Measurements from ENCODE around the gene OGFR.

The OGFR gene, protein sequence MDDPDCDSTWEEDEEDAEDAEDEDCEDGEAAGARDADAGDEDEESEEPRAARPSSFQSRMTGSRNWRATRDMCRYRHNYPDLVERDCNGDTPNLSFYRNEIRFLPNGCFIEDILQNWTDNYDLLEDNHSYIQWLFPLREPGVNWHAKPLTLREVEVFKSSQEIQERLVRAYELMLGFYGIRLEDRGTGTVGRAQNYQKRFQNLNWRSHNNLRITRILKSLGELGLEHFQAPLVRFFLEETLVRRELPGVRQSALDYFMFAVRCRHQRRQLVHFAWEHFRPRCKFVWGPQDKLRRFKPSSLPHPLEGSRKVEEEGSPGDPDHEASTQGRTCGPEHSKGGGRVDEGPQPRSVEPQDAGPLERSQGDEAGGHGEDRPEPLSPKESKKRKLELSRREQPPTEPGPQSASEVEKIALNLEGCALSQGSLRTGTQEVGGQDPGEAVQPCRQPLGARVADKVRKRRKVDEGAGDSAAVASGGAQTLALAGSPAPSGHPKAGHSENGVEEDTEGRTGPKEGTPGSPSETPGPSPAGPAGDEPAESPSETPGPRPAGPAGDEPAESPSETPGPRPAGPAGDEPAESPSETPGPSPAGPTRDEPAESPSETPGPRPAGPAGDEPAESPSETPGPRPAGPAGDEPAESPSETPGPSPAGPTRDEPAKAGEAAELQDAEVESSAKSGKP

GRCh38 chr20:62804627-62805154 lies at the start of gene OGFR:
Gene OGFR (plus strand): TSS chr20:62804835. CDS start chr20:62804860, 25 bp downstream.
- DNase-seq (ENCODE audit: low spot score): peak; percentile 97
- TF ChIP-seq, protein P1, sequence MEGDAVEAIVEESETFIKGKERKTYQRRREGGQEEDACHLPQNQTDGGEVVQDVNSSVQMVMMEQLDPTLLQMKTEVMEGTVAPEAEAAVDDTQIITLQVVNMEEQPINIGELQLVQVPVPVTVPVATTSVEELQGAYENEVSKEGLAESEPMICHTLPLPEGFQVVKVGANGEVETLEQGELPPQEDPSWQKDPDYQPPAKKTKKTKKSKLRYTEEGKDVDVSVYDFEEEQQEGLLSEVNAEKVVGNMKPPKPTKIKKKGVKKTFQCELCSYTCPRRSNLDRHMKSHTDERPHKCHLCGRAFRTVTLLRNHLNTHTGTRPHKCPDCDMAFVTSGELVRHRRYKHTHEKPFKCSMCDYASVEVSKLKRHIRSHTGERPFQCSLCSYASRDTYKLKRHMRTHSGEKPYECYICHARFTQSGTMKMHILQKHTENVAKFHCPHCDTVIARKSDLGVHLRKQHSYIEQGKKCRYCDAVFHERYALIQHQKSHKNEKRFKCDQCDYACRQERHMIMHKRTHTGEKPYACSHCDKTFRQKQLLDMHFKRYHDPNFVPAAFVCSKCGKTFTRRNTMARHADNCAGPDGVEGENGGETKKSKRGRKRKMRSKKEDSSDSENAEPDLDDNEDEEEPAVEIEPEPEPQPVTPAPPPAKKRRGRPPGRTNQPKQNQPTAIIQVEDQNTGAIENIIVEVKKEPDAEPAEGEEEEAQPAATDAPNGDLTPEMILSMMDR (IDR thresholded peaks at IDR 0.05; ENCODE audit: extremely low read depth, missing control alignments): no peak

DNA sequence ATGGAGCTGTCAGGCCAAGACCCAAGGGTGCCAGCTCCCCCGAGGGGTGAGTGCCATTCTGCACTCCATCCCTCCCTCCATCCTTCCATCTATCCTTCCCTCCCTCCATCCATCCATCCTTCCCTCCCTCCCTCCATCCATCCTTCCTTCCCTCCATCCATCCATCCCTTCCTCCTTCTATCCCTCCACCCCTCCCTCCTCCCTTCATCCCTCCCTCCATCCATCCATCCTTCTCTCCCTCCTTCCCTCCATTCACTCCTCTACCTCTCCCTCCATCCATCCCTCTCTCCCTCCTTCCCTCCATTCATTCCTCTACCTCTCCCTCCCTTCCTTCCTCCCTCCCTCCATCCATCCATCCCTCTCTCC lies 49.7 kb upstream of the OGFR start:
- TF ChIP-seq, protein P1 (IDR thresholded peaks at IDR 0.05; ENCODE audit: extremely low read depth, missing control alignments): no peak
- DNase-seq (ENCODE audit: low spot score): no peak

DNA sequence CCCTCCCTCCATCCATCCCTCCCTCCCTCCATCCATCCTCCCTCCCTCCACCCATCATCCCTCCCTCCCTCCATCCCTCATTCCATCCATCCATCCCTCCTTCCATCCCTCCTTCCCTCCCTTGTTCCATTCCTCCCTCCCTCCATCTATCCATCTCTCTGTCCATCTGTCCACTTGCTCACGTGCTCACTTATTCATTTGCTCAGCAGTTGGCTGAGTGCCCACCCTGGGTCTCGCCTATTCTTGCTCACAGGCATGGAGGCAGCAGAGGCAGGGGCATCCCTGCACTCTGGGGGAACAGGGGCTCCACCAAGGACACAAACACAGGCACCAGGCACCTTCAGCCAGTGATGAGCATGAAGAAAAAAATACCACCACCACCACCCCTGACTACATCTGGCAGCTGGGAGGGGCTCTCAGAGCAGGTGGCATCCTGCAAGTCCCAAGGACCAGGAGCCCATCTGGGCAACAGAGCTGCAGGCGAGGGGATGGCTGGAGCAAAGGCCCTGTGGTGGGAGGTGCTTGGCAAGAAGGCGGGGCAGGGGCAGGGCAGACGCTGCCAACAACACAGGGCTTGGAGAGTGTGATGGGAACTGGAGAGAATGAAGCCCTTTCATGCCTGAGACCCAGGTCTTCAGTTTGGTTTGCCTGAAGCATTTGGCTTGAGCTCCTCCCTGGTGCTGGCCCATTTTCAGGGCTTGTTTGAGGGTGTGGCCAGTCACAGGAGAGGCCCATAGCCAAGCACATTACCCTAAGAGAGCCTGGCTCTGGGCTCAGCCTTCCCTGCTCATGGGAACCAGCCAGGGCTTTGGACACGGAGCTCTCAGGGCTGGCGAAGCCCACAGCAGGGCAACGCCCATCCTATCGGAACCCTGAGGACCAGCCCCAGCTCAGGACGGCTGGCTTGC lies 48.6 kb upstream of the OGFR start:
- TF ChIP-seq, protein P1 (IDR thresholded peaks at IDR 0.05; ENCODE audit: extremely low read depth, missing control alignments): no peak
- DNase-seq (ENCODE audit: low spot score): no peak

- TF ChIP-seq, protein P1 (IDR thresholded peaks at IDR 0.05; ENCODE audit: extremely low read depth, missing control alignments): no peak
- DNase-seq (ENCODE audit: low spot score): no peak
These were observed 46.3 kb upstream of the OGFR start for GRCh38 chr20:62758226-62758912.

- TF ChIP-seq, protein P1 (IDR thresholded peaks at IDR 0.05; ENCODE audit: extremely low read depth, missing control alignments): no peak
- DNase-seq (ENCODE audit: low spot score): no peak
These were observed 44.6 kb upstream of the OGFR start for GRCh38 chr20:62759981-62760431.

GRCh38 chr20:62760471-62760855 lies 44.2 kb upstream of the OGFR start:
- TF ChIP-seq, protein P1 (IDR thresholded peaks at IDR 0.05; ENCODE audit: extremely low read depth, missing control alignments): no peak
- no peak for DNase-seq (ENCODE audit: low spot score)
